Ovary (tissue), 3 donors: ENCODE results near the gene TMEM125.

Source experiments
- CTCF ChIP-seq, 3 donors: fragments of 450-650 bp in 2 of 3; fragments of 200-600 bp in 1 of 3; IDR thresholded peaks; one replicate each; pipeline versions ENCODE4 v1.5.1 to v1.8.0; 2016 to 2022; ENCODE audit warnings: antibody characterized with exemption in 3 of 3, mild to moderate bottlenecking in 1 of 3
- POLR2A ChIP-seq: fragments of 450-650 bp; IDR thresholded peaks from one replicate; pipeline ENCODE4 v1.6.1; 2017; ENCODE audit warnings: antibody characterized with exemption, mild to moderate bottlenecking, moderate library complexity
- donor health status: DM: no; HTN: no; CAD: no.

GRCh38 chr1:43304314-43304681 lies 34.5 kb downstream of the TMEM125 start:
- TF ChIP-seq CTCF (IDR thresholded peaks at IDR 0.05), result no peak
- TF ChIP-seq POLR2A, result no peak
